Measurements from ENCODE around the gene SORBS1. TPM values are rescaled to one million over a fixed set of nuclear protein-coding genes. Genes with fewer than 3 reads are reported as not detected.

SORBS1 gene
- total and polyA plus RNA-seq, 2 of the 13 experiments (the other 11 are each of a cell fraction or from before 2014, with no cell fraction given): 16.8 to 39.8 TPM

- peak; percentile 76 for TF ChIP-seq ARID5B (CRISPR knock-in tag; IDR thresholded peaks at IDR 0.05)
- TF ChIP-seq IRF2 (CRISPR knock-in tag; IDR thresholded peaks at IDR 0.05): no peak; the same call in 1 of the 2 replicates
Observed at GRCh38 chr10:95552679-95553342, 8.4 kb downstream of the SORBS1 start (continued).

- CTCF ChIA-PET (ENCODE audit: low intra/inter-chr PET ratio, low total read pairs): no interaction called here
- TF ChIP-seq ZKSCAN8 (CRISPR knock-in tag; IDR thresholded peaks at IDR 0.05; ENCODE audit: borderline replicate concordance): 0 out of 2 replicates have a peak, but pooled peaks have one; percentile 30
- no peak for TF ChIP-seq REXO4 (CRISPR knock-in tag; IDR thresholded peaks at IDR 0.05; ENCODE audit: borderline replicate concordance)
- TF ChIP-seq CEBPG (CRISPR knock-in tag; IDR thresholded peaks at IDR 0.05): no peak
- TF ChIP-seq FOXO4 (CRISPR knock-in tag; conservative IDR thresholded peaks at IDR 0.05): 0 out of 2 replicates have a peak, but pooled peaks have one; percentile 55
- no peak for TF ChIP-seq ATF4 (CRISPR knock-in tag; IDR thresholded peaks at IDR 0.05)
- TF ChIP-seq ZIK1 (CRISPR knock-in tag; IDR thresholded peaks at IDR 0.05; ENCODE audit: borderline replicate concordance, low read depth): no peak
- no peak for TF ChIP-seq PLRG1 (conservative IDR thresholded peaks at IDR 0.05)
- TF ChIP-seq RBFOX2 (IDR thresholded peaks at IDR 0.05; ENCODE audit: low read depth, low read length): no peak
- TF ChIP-seq ZNF614 (CRISPR knock-in tag; IDR thresholded peaks at IDR 0.05; ENCODE audit: borderline replicate concordance): no peak
- no peak for TF ChIP-seq NR3C1 (CRISPR knock-in tag; IDR thresholded peaks at IDR 0.05)
- no peak for TF ChIP-seq ATM (IDR thresholded peaks at IDR 0.05; ENCODE audit: borderline replicate concordance)
- Histone ChIP-seq H3K4me2 (ENCODE audit: low read depth, low read length) (no peak overlapping the region), H3K4me3 (replicated peaks in 1 of 3; ENCODE audit: insufficient read depth in 1 of 3, low read depth in 2 of 3, low read length in 3 of 3) (no peak overlapping the region), H3K4me1 (ENCODE audit: insufficient read depth, low read length) (peaks cover 94% of the 10 kb centered on the region), H2AFZ (ENCODE audit: low read length) (no peak overlapping the region), H3K79me2 (ENCODE audit: insufficient read depth, low read length) (peaks cover 89% of the 10 kb centered on the region), H3K36me3 (replicated peaks in 1 of 2; ENCODE audit: control insufficient read depth in 1 of 2, insufficient read depth in 2 of 2, low read length in 2 of 2) (peaks cover 1 to 3% of the 10 kb centered on the region in 2 experiments; a peak in 1 of 5 replicates), H3K27ac (ENCODE audit: extremely low read length, insufficient read depth, low read length) (peak overlapping the region; percentile 3), H3K9me3 (ENCODE audit: low read length) (no peaks in the 10 kb centered on the region), H3K9ac (ENCODE audit: insufficient read depth, low read depth, low read length) (no peak overlapping the region), H3K27me3 (ENCODE audit: control insufficient read depth in 1 of 2, insufficient read depth in 2 of 2, low read length in 2 of 2) (no peaks in the 10 kb centered on the region), H4K20me1 (ENCODE audit: insufficient read depth, low read length) (no peaks in the 10 kb centered on the region)
- ATAC-seq (no peak; the same call in 1 of the 3 replicates), FAIRE-seq (no peak), DNase-seq (ENCODE audit: low spot score) (no peak)
- 94% methylated on average over 10 of the region's 10 CpGs for WGBS (ENCODE audit: low lambda C conversion rate)
- POLR2A ChIA-PET: no interaction called here
- BruUV-seq (replicated peaks): TSS peak; percentile 8
- in situ Hi-C loops (cut with HindIII; ENCODE audit: extremely low pct_ligation_motif_present, low pct_unique_long_range_greater_than_20kb) (loop anchor here (25.0 kb wide), 1 partner anchor 113 kb away; no protein-coding TSS in a partner anchor), intact Hi-C loops (cut with micrococcal nuclease; ENCODE audit: unreplicated experiment) (no loop called here)
Observed at GRCh38 chr10:95550073-95550672, 11.0 kb downstream of the SORBS1 start.
